ENCODE data around the gene PAH.

GRCh38 chr12:102848832-102849231 is 68.2 kb downstream of the PAH start:
- TF ChIP-seq POLR2A (IDR thresholded peaks at IDR 0.05) = no peak
- TF ChIP-seq CTCF (IDR thresholded peaks at IDR 0.05) = no peak

All from adrenal gland (tissue), 5 donors.